Measurements from ENCODE around the gene LAMA3.

LAMA3 gene

DNA sequence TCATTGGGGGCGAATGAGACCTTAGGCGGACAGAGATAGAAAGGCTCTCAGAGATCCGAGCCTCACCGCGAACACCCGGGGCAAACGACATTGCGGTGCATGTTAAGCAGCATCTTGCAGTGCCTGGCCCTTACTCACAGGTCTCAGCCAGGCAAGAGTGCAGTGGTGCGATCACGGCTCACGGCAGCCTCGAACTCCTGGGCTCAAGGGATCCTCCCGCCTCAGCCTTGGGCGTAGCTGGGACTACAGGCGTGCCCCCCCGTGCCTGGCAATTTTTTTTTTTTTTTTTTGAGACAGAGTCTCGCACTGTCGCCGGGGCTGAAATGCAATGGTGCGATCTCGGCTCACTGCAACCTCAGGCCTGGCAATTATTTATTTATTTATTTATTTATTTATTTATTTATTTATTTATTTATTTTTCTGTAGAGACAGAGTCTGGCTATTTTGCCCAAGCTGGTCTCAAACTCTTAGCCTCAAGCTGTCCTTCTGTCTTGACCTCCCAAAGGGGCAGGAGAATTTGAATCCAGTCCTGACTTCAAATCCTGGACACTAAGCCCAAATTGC is 1.3 kb downstream of the LAMA3 start:
- peak overlapping the region; percentile 65 for H3K4me3 ChIP-seq (ENCODE audit: low read depth, low read length)
- H3K36me3 ChIP-seq (ENCODE audit: control insufficient read depth, insufficient read depth, low read length) = no peaks in the 10 kb centered on the region
- H3K9ac ChIP-seq (ENCODE audit: low read depth, low read length) = no peak overlapping the region
- no peak overlapping the region for H3K27ac ChIP-seq (ENCODE audit: low read depth, low read length)
- H3K4me1 ChIP-seq (ENCODE audit: control insufficient read depth, insufficient read depth, low read length) = peaks cover 9% of the 10 kb centered on the region
- H3K9me3 ChIP-seq (ENCODE audit: control insufficient read depth, insufficient read depth, low read length) = no peaks in the 10 kb centered on the region
- peaks cover 34% of the 10 kb centered on the region for H3K27me3 ChIP-seq (ENCODE audit: control insufficient read depth, insufficient read depth, low read length)

DNA sequence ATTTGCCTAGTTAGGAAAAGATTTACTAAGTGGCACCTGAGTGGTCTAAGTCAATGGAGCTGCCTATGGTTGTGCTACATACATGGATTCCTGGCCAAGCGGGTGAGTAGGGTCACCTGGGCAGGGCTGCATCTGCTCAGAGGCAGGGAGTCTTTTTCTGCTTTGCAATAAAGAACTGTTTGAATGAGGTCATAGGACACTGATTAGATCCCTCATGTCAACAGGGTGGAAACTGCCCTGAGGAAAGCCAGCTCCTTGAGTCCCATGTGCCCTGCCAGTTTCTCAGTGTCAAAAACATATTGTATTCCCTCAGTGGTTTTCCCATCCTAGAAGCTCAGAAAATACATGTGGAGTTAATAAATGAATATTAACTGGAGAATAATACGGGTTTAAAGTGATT is 4.6 kb downstream of the LAMA3 start:
- Histone ChIP-seq H3K27me3 (ENCODE audit: control insufficient read depth, insufficient read depth, low read length) (peaks cover 23% of the 10 kb centered on the region), H3K4me1 (ENCODE audit: control insufficient read depth, insufficient read depth, low read length) (peaks cover 7% of the 10 kb centered on the region), H3K9me3 (ENCODE audit: control insufficient read depth, insufficient read depth, low read length) (no peaks in the 10 kb centered on the region), H3K36me3 (ENCODE audit: control insufficient read depth, insufficient read depth, low read length) (no peaks in the 10 kb centered on the region), H3K9ac (ENCODE audit: low read depth, low read length) (no peak overlapping the region), H3K4me3 (ENCODE audit: low read depth, low read length) (no peak overlapping the region), H3K27ac (ENCODE audit: low read depth, low read length) (no peak overlapping the region)

DNA sequence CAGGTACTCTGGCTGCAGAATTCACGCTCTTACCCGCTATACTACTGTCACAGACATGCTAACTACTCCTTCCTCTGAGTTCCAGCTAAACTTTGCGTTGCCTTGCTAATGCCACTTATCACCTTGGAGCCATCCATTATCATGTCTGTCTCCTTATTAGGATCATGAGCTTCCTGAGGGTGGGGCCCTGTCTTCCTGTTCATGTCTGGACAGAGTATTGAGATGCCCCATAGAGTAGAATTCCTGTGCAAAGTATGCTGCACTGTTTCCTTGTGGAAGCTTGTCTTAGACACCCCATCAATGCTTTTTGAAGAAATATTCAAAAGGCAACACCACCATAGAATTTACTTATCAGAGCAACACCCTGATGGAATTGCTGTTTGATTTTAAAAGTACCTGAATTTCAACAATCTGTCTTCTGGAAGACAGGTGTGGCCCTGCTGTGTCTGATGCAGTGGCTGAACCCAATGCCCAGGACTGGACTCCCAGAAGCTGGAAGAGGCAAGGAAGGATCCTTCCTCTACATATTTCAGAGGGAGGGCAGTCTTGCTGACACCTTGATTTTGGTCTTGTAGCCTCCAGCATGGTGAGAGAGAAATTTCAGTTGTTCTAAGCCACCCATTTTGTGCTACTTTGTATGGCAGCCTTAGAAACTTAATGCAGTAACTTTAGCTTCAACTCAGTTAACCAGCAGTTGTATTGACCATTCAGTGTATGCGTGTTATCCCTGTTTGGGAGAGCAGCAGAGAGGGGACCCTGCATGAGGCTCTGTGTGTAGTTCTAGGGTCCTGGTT is 5.6 kb downstream of the LAMA3 start:
- Histone ChIP-seq H3K27me3 (ENCODE audit: control insufficient read depth, insufficient read depth, low read length) (peaks cover 13% of the 10 kb centered on the region), H3K36me3 (ENCODE audit: control insufficient read depth, insufficient read depth, low read length) (no peaks in the 10 kb centered on the region), H3K4me1 (ENCODE audit: control insufficient read depth, insufficient read depth, low read length) (peaks cover 4% of the 10 kb centered on the region), H3K9me3 (ENCODE audit: control insufficient read depth, insufficient read depth, low read length) (no peaks in the 10 kb centered on the region), H3K9ac (ENCODE audit: low read depth, low read length) (no peak overlapping the region), H3K4me3 (ENCODE audit: low read depth, low read length) (no peak overlapping the region), H3K27ac (ENCODE audit: low read depth, low read length) (no peak overlapping the region)

DNA sequence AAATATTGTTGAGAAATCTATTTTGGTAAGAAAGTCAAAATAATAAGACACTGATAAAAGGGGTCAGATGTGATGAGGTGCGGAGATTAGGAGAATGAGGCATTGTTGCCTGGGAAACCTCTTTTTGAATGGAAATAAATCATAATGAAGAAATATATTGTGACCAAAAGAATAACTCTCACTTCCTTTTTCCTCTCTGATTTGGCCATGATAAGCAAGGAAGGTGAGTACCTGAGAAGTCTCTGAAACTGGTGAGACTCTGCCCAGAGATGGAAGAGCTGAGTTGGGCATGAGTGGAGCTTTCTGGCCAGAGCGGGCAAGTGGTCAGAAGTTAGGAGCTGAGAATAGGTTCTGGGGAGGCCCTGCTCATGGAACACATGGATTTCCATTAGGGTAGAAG is 11.8 kb downstream of the LAMA3 start:
- H3K4me3 ChIP-seq (ENCODE audit: low read depth, low read length) = no peak overlapping the region
- H3K9ac ChIP-seq (ENCODE audit: low read depth, low read length) = no peak overlapping the region
- no peaks in the 10 kb centered on the region for H3K4me1 ChIP-seq (ENCODE audit: control insufficient read depth, insufficient read depth, low read length)
- H3K27me3 ChIP-seq (ENCODE audit: control insufficient read depth, insufficient read depth, low read length) = no peaks in the 10 kb centered on the region
- no peaks in the 10 kb centered on the region for H3K9me3 ChIP-seq (ENCODE audit: control insufficient read depth, insufficient read depth, low read length)
- H3K27ac ChIP-seq (ENCODE audit: low read depth, low read length) = no peak overlapping the region
- H3K36me3 ChIP-seq (ENCODE audit: control insufficient read depth, insufficient read depth, low read length) = no peaks in the 10 kb centered on the region

DNA sequence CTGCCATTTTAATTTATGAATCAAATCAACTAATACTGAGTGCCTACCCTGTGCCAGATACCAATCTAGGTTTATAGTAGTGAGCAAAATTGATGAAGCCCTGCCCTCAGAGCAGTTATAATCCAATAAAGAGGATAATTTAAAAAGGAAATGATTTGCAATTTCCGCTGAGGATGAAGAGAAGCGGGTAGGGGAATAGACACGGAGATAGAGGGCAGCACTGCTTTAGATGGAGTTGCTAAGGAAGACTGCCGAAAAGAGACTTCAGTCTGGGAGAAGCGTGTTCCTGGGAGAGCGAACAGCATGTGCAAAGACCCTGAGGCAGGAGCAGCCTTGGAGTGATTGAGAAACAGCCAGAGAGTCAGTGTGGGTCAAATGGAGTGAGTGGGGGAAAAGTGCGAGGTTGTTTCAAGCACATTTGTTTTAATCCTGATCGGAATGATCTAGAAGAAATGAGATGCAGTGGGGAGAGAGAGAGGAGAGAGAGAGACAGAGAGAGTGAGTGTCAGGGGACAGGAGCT is 12.4 kb downstream of the LAMA3 start:
- H3K27me3 ChIP-seq (ENCODE audit: control insufficient read depth, insufficient read depth, low read length) = no peaks in the 10 kb centered on the region
- H3K27ac ChIP-seq (ENCODE audit: low read depth, low read length) = no peak overlapping the region
- no peak overlapping the region for H3K4me3 ChIP-seq (ENCODE audit: low read depth, low read length)
- no peaks in the 10 kb centered on the region for H3K36me3 ChIP-seq (ENCODE audit: control insufficient read depth, insufficient read depth, low read length)
- no peaks in the 10 kb centered on the region for H3K4me1 ChIP-seq (ENCODE audit: control insufficient read depth, insufficient read depth, low read length)
- H3K9me3 ChIP-seq (ENCODE audit: control insufficient read depth, insufficient read depth, low read length) = no peaks in the 10 kb centered on the region
- H3K9ac ChIP-seq (ENCODE audit: low read depth, low read length) = no peak overlapping the region

DNA sequence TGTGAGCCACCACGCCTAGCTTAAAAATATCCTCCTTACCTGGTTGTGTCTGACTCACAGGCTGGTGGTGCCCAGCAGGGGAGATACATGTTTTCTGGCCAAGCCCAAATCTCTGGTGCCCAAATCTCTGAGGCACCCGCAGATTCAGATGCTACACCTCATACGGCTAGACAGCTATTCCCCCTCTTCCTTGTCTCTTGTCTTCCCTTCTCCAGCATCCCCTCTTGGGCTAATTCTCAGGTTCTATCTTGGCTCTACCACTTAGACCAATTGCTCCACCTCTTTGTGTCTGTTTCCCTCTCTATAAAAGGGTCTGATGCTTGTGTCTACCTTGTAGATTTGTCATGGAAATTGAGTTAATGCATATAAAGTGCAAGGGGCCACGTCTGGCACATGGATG is 13.4 kb downstream of the LAMA3 start:
- H3K9me3 ChIP-seq (ENCODE audit: control insufficient read depth, insufficient read depth, low read length) = no peaks in the 10 kb centered on the region
- H3K27ac ChIP-seq (ENCODE audit: low read depth, low read length) = no peak overlapping the region
- H3K9ac ChIP-seq (ENCODE audit: low read depth, low read length) = no peak overlapping the region
- no peaks in the 10 kb centered on the region for H3K36me3 ChIP-seq (ENCODE audit: control insufficient read depth, insufficient read depth, low read length)
- H3K4me1 ChIP-seq (ENCODE audit: control insufficient read depth, insufficient read depth, low read length) = no peaks in the 10 kb centered on the region
- no peak overlapping the region for H3K4me3 ChIP-seq (ENCODE audit: low read depth, low read length)
- no peaks in the 10 kb centered on the region for H3K27me3 ChIP-seq (ENCODE audit: control insufficient read depth, insufficient read depth, low read length)

DNA sequence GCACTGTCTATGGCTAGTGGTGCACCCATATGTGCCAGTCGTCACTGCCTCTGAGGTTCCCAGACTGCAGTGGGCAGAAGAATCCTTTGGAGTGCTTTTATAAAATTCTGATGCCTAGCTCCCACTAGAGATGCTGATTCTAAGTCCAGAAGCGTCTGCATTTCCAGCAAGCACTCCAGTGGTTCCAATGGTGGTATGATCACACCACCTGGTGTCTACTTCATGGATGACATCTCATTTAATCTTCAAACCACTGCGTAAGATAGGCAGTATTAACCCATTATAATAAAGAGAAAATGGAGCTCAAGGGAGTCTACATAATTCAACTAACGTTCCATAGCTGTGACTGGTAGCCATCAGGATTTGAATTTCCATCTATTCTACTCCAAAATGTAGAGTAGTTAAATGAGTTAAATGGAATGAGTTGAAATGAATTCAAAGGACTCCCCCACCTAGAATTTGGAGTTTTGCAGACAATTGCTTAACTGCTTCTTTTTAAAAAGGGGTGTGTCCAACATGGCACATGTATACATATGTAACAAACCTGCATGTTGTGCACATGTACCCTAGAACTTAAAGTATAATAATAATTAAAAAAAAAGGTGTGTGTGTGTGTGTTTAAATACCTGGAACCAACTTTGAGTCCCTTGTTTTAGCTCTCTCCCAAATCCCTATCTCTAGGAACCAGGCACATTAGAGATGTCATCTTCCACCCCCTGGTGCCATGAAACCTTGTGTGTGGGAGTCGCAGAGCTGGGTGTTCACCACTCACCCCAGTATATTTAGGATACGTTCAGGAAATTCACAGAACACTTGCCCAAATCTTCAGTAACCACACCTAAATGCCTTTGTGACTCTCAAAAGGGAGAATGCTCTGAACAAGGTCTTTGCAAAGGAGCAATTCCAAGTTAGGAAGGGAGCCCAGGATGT is 14.1 kb downstream of the LAMA3 start:
- H3K4me1 ChIP-seq (ENCODE audit: control insufficient read depth, insufficient read depth, low read length) = no peaks in the 10 kb centered on the region
- H3K4me3 ChIP-seq (ENCODE audit: low read depth, low read length) = no peak overlapping the region
- H3K9me3 ChIP-seq (ENCODE audit: control insufficient read depth, insufficient read depth, low read length) = no peaks in the 10 kb centered on the region
- H3K36me3 ChIP-seq (ENCODE audit: control insufficient read depth, insufficient read depth, low read length) = no peaks in the 10 kb centered on the region
- no peak overlapping the region for H3K9ac ChIP-seq (ENCODE audit: low read depth, low read length)
- H3K27me3 ChIP-seq (ENCODE audit: control insufficient read depth, insufficient read depth, low read length) = no peaks in the 10 kb centered on the region
- H3K27ac ChIP-seq (ENCODE audit: low read depth, low read length) = no peak overlapping the region

DNA sequence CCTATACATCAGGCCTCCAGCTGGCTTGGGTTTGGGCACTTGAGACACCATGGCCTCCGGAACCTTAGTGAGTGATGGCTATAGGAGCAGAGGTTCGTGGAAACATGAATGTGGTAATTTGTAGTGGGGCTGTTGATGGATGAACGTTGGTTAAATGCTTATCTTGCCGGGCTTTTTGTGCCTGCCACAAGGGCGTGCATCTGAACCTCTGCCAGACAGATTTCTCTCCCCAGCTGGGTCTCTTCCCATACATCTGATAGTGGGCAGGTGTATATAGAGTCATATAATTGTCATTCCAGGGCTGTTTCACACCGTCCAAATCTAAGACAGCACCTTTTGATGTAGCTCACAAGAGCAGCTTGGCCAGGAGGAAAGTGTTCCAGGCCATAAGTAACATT is 14.7 kb downstream of the LAMA3 start:
- Histone ChIP-seq H3K27ac (ENCODE audit: low read depth, low read length) (no peak overlapping the region), H3K4me1 (ENCODE audit: control insufficient read depth, insufficient read depth, low read length) (no peaks in the 10 kb centered on the region), H3K27me3 (ENCODE audit: control insufficient read depth, insufficient read depth, low read length) (no peaks in the 10 kb centered on the region), H3K36me3 (ENCODE audit: control insufficient read depth, insufficient read depth, low read length) (no peaks in the 10 kb centered on the region), H3K4me3 (ENCODE audit: low read depth, low read length) (no peak overlapping the region), H3K9ac (ENCODE audit: low read depth, low read length) (no peak overlapping the region), H3K9me3 (ENCODE audit: control insufficient read depth, insufficient read depth, low read length) (no peaks in the 10 kb centered on the region)

DNA sequence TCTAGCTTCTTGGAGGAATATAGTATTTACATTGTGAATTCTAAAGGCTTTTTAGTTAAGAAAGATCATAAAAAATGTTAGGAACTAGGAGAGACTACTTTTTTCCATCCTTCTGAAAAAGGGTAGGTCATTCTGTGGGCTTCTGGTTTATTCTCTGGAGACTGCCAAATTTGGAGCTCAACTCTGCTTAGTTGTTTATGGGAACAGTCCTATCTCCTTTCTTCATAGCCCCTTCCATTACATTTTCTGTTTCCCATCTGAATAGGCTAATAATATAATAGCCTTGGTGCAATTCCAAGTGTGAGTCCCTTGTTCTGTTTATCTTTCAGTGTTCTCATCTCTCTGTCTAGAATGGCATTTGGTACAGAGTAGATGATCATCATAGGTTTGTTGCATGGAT is 15.6 kb downstream of the LAMA3 start:
- Histone ChIP-seq H3K27me3 (ENCODE audit: control insufficient read depth, insufficient read depth, low read length) (no peaks in the 10 kb centered on the region), H3K9ac (ENCODE audit: low read depth, low read length) (no peak overlapping the region), H3K36me3 (ENCODE audit: control insufficient read depth, insufficient read depth, low read length) (no peaks in the 10 kb centered on the region), H3K4me3 (ENCODE audit: low read depth, low read length) (no peak overlapping the region), H3K4me1 (ENCODE audit: control insufficient read depth, insufficient read depth, low read length) (no peaks in the 10 kb centered on the region), H3K27ac (ENCODE audit: low read depth, low read length) (no peak overlapping the region), H3K9me3 (ENCODE audit: control insufficient read depth, insufficient read depth, low read length) (no peaks in the 10 kb centered on the region)

DNA sequence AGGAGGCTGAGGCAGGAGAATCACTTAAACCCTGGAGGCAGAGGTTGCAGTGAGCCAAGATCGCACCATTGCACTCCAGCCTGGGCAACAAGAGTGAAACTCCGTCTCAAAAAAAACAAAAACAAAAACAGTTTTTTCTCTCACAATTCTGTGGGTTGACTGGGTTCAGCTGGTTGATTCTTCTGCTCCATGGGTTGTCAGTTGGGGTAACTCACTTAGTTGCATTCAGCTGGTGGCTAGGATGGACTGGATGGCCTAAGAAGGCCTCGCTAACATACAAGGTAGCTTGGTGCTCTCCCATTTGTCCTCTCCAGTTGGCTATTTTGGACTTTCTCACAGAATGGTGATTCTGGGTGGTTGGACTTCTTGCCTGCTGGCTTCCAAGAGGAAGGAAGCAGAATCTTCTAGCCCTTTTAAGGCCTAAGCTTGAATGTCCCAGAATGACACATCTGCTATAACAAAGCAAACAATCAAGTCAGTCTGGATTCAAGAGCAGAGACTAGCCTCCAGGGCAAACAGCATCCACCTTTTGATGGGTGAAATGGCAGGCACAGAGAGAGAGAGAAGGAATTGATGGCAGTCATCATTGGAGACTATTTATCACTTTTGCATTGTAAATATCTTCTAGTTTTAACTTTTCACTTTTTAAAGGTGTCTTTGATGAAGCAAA is 17.9 kb downstream of the LAMA3 start:
- Histone ChIP-seq H3K9me3 (ENCODE audit: control insufficient read depth, insufficient read depth, low read length) (no peaks in the 10 kb centered on the region), H3K4me3 (ENCODE audit: low read depth, low read length) (no peak overlapping the region), H3K27me3 (ENCODE audit: control insufficient read depth, insufficient read depth, low read length) (no peaks in the 10 kb centered on the region), H3K9ac (ENCODE audit: low read depth, low read length) (no peak overlapping the region), H3K27ac (ENCODE audit: low read depth, low read length) (no peak overlapping the region), H3K4me1 (ENCODE audit: control insufficient read depth, insufficient read depth, low read length) (no peaks in the 10 kb centered on the region), H3K36me3 (ENCODE audit: control insufficient read depth, insufficient read depth, low read length) (no peaks in the 10 kb centered on the region)

Measured in HUES48 (cell line).